HT1080 (cell line): ENCODE data around the gene CTAG1A. TPM values are rescaled to one million over a fixed set of nuclear protein-coding genes. Genes with fewer than 3 reads are reported as not detected.
"Not testable (repeated sequence)": the region's sequence is repeated elsewhere in the genome, so short reads cannot be mapped to it uniquely, and the experiment has no call there.

ENCODE experiments used
- DNase-seq: peaks from one replicate; pipeline ENCODE4 v3.0.0-alpha.2; 2015; ENCODE audit warnings: low read depth
- small RNA-seq: library from RNA; depleted of rRNA; stranded (forward); fragments of <200 nt; gene quantifications from one replicate; pipeline ENCODE3, GENCODE V24; 2014
- total RNA-seq: library from RNA; depleted of rRNA; stranded (reverse); fragments of >200 nt; shearing (Covaris generic); gene quantifications from 2 replicates; pipeline ENCODE4 v1.2.3, GENCODE V29; 2014; rRNA removed

The CTAG1A gene
- total RNA-seq, 1 experiment from 2014 or later = 130 TPM

DNA sequence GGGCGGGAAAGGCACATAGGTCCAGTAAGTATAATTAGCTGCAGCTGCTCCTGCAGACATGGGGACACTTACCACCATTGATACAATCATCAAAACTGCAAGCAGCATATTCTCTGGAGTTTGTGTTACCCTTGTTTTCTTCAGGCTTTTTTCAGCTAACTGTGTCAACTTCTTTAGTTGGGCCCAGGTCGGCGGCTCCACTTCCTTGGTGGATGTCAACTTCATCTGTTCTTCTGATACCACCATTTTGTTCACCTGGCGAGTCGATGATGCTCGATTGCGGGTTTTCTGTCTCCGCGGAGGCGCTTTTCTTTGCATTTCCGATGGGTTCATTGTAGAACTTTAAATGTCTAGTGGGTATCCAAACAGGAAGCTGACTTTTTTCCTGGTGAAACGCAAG lies 26.2 kb downstream of the CTAG1A start:
- not testable (repeated sequence) for DNase-seq

DNA sequence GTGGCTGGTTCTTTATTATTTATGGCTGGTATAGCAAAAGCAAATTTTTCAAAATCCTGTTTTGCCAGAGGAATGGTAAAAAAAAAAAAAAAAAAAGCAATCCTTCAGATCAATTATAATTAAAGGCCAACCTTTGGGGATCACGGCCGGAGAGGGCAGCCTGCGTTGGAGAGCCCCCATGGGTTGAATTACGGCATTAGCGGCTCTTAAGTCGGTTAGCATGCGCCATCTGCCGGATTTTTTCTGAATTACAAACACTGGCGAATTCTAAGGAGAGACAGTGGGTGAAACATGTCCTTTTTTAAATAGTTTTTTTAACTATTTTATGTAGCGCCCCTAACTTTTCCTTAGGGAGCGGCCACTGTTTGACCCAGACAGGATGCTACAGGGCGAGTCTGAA lies 28.7 kb downstream of the CTAG1A start:
- DNase-seq = not testable (repeated sequence)

DNA sequence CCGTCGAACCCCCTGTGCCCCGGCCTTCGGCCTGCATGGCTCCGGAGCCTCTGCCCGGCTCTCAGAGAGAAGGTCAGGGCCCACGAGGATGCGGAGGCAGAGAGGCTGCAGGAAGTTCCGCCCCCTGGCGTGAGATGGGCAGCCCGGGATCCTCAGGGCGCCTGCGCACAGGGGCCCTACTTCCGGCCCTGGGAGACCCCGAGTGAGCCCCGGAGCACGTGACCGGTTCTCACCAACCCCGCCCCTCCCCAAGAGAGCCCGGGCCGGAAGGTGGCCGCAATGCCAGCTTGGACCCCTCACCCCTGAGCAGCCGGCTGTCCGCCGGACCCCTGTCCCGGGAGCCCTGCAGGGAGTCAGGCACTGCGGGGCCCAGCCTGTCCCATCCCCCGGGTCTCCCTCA lies 34.2 kb downstream of the CTAG1A start, which contains the start of gene CTAG1B:
CTAG1B (minus strand) TSS at position 101 of the 400 bp plus-strand sequence; CDS start at position 37, 64 bp downstream.
- DNase-seq = not testable (repeated sequence)

GRCh38 chrX:154620767-154621414 lies 36.0 kb downstream of the CTAG1A start:
- not testable (repeated sequence) for DNase-seq

DNA sequence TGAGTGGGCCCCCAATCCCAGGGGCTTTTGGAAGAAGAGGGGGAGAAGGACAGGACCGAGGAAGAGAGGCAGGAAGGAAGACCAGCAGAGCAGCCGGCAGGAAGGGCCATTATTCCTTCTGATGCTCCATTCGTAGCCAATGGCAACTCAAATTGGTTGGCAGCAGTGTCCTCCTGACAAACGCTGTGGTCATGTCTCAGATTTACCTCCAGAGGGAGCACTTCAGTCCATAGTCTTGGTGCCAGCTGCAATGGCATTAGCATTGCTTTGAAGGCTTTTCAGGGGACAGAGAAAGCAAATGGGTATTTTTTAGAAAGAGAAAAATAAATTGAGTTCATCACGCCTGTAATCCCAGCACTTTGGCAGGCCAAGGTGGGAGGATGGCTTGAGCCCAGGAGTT lies 44.0 kb downstream of the CTAG1A start:
- DNase-seq = not testable (repeated sequence)

GRCh38 chrX:154630949-154631348 lies 46.0 kb downstream of the CTAG1A start:
- not testable (repeated sequence) for DNase-seq

DNA sequence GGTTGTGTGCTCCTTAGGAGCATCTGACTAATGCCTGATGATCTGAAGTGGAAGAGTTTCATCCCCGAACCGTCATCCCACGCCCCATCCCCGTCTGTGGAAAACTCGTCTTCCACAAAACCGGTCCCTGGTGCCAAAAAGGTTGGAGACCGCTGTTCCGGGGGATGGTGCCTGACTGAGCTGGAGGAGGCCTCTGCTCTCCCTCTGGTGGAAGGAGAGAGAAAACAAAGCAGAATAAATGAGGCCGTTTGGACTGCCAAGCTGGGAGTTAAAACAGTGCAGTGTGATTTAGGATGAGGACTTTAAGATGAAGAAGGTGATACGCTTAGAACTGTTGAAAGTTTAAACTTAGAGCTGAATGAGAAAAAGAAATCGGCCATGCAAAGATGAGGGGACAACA lies 48.7 kb downstream of the CTAG1A start:
- DNase-seq = not testable (repeated sequence)

Small RNA genes within 50 kb of the gene (small RNA-seq; reads per million reads assigned to genes)
- gene AC244090.1 = not detected
- gene AC244107.2 = not detected

Other genes starting within 250 kb of the CTAG1A start
- gene FLNA, start 210.5 kb upstream of the CTAG1A start, total RNA-seq = 1,291 and 1,336 TPM in 2 replicates
- gene EMD, start 205.8 kb upstream of the CTAG1A start, total RNA-seq = 33.2 and 41.5 TPM in 2 replicates
- gene RPL10, start 186.8 kb upstream of the CTAG1A start, total RNA-seq = 3,228 and 3,649 TPM in 2 replicates
- gene DNASE1L1, start 175.9 kb upstream of the CTAG1A start, total RNA-seq = 52.7 and 59.7 TPM in 2 replicates
- 16.6 and 24.8 TPM in 2 replicates for gene TAFAZZIN, start 173.6 kb upstream of the CTAG1A start, total RNA-seq
- 30.5 and 44.4 TPM in 2 replicates for gene ATP6AP1, start 156.5 kb upstream of the CTAG1A start, total RNA-seq
- 64.4 and 92.9 TPM in 2 replicates for gene GDI1, start 148.0 kb upstream of the CTAG1A start, total RNA-seq
- gene FAM50A, start 141.0 kb upstream of the CTAG1A start, total RNA-seq = 36.6 and 37.4 TPM in 2 replicates
- 3.4 and 4.0 TPM in 2 replicates for gene PLXNA3, start 126.9 kb upstream of the CTAG1A start, total RNA-seq
- 37.4 and 40.2 TPM in 2 replicates for gene LAGE3, start 105.9 kb upstream of the CTAG1A start, total RNA-seq
- 54.5 and 61.7 TPM in 2 replicates for gene UBL4A, start 98.5 kb upstream of the CTAG1A start, total RNA-seq
- 26.9 and 28.0 TPM in 2 replicates for gene SLC10A3, start 94.5 kb upstream of the CTAG1A start, total RNA-seq
- 20.2 and 22.9 TPM in 2 replicates for gene FAM3A, start 68.9 kb upstream of the CTAG1A start, total RNA-seq
- 51.6 and 63.7 TPM in 2 replicates for gene G6PD, start 38.3 kb upstream of the CTAG1A start, total RNA-seq
- gene IKBKG, start 37.5 kb upstream of the CTAG1A start, total RNA-seq = 31.9 and 45.0 TPM in 2 replicates
- gene CTAG1B, start 34.1 kb downstream of the CTAG1A start, total RNA-seq = 11.9 and 128 TPM in 2 replicates
- gene CTAG2, start 68.4 kb downstream of the CTAG1A start, total RNA-seq = 633 and 765 TPM in 2 replicates
- 6.9 and 17.5 TPM in 2 replicates for gene GAB3, start 165.9 kb downstream of the CTAG1A start, total RNA-seq
- gene DKC1, start 177.7 kb downstream of the CTAG1A start, total RNA-seq = 62.2 and 74.3 TPM in 2 replicates
- 17.4 and 21.6 TPM in 2 replicates for gene MPP1, start 220.4 kb downstream of the CTAG1A start, total RNA-seq
- gene SMIM9, start 249.5 kb downstream of the CTAG1A start, total RNA-seq = not detected in 2 replicates